Measurements from ENCODE around the gene SRM.
"Not testable (repeated sequence)": the region's sequence is repeated elsewhere in the genome, so short reads cannot be mapped to it uniquely, and the experiment has no call there.

Gene SRM

GRCh38 chr1:11059968-11060830 lies at the start of gene SRM:
SRM (minus strand) TSS chr1:11060018; CDS start chr1:11059943, 75 bp downstream.
- DNase-seq = peak; percentile 97

- no peak for DNase-seq
Observed at GRCh38 chr1:11109047-11109760, 49.4 kb upstream of the SRM start.

- no peak for DNase-seq
Observed at GRCh38 chr1:11107599-11107998, 47.8 kb upstream of the SRM start.

GRCh38 chr1:11105586-11105985 lies 45.8 kb upstream of the SRM start:
- DNase-seq = no peak

GRCh38 chr1:11101347-11101746 lies 41.5 kb upstream of the SRM start:
- DNase-seq = no peak

- DNase-seq = not testable (repeated sequence)
Observed at GRCh38 chr1:11100806-11101205, 41.0 kb upstream of the SRM start.

- no peak for DNase-seq
Observed at GRCh38 chr1:11100149-11100493, 40.3 kb upstream of the SRM start.

- peak; percentile 96 for DNase-seq
Observed at GRCh38 chr1:11099310-11100148, 39.7 kb upstream of the SRM start, which contains the start of gene EXOSC10. EXOSC10 (minus strand) TSS chr1:11099869; CDS start chr1:11099831, 38 bp downstream.

- no peak for DNase-seq
Observed at GRCh38 chr1:11098931-11099309, 39.1 kb upstream of the SRM start.

- DNase-seq = not testable (repeated sequence)
Observed at GRCh38 chr1:11083784-11084183, 24.0 kb upstream of the SRM start.

- no peak for DNase-seq
Observed at GRCh38 chr1:11080931-11081330, 21.1 kb upstream of the SRM start.

- DNase-seq = no peak
Observed at GRCh38 chr1:11078631-11079030, 18.8 kb upstream of the SRM start.

- DNase-seq = not testable (repeated sequence)
Observed at GRCh38 chr1:11073398-11073797, 13.6 kb upstream of the SRM start.

- no peak for DNase-seq
Observed at GRCh38 chr1:11072216-11072917, 12.5 kb upstream of the SRM start.

GRCh38 chr1:11071463-11072215 lies 11.8 kb upstream of the SRM start:
- no peak for DNase-seq

- DNase-seq = no peak
Observed at GRCh38 chr1:11070876-11071275, 11.1 kb upstream of the SRM start.

- no peak for DNase-seq
Observed at GRCh38 chr1:11068600-11069473, 9.0 kb upstream of the SRM start.

GRCh38 chr1:11067716-11068599 lies 8.1 kb upstream of the SRM start:
- no peak for DNase-seq

GRCh38 chr1:11065796-11066195 lies 6.0 kb upstream of the SRM start:
- no peak for DNase-seq

- no peak for DNase-seq
Observed at GRCh38 chr1:11064942-11065341, 5.1 kb upstream of the SRM start.

Data from hematopoietic multipotent progenitor cell treated with erythropoietin and hydrocortisone succinate and interleukin-3 and kit ligand, for 4 days (in vitro differentiated cells).